RWPE2 (cell line): ENCODE data around the gene P2RY14.

Experiments
- ATAC-seq: fragments of 200-7000 bp; cut with Tn5 transposase; 3 replicates; pipeline ENCODE4 v1.9.1; 2021; ENCODE audit warnings: low read depth
- DNase-seq: peaks from one replicate; pipeline ENCODE4 v3.0.0-alpha.2; 2020; ENCODE audit warnings: low spot score
- H3K27ac ChIP-seq: fragments of 450-650 bp; 2 replicates; pipeline ENCODE4 v1.5.1; 2017; ENCODE audit warnings: mild to moderate bottlenecking; ENCODE audit not compliant: poor library complexity, severe bottlenecking
- H3K27me3 ChIP-seq: fragments of 250-450 bp; sonication (Bioruptor Pico); 2 replicates; pipeline ENCODE4 v1.5.1; 2021; ENCODE audit warnings: mild to moderate bottlenecking, moderate library complexity; ENCODE audit not compliant: insufficient read depth, poor library complexity, severe bottlenecking
- H3K36me3 ChIP-seq: fragments of 250-450 bp; sonication (Bioruptor Pico); 2 replicates; pipeline ENCODE4 v1.5.1; 2020; ENCODE audit warnings: low read depth, mild to moderate bottlenecking, moderate library complexity
- H3K4me1 ChIP-seq: fragments of 250-450 bp; sonication (Bioruptor Pico); 2 replicates; pipeline ENCODE4 v1.5.1; 2021; ENCODE audit warnings: mild to moderate bottlenecking, moderate library complexity; ENCODE audit not compliant: insufficient read depth, poor library complexity, severe bottlenecking
- H3K4me3 ChIP-seq: fragments of 250-450 bp; sonication (Bioruptor Pico); 2 replicates; pipeline ENCODE4 v1.5.1; 2021; ENCODE audit warnings: mild to moderate bottlenecking, moderate library complexity; ENCODE audit not compliant: severe bottlenecking
- H3K9me3 ChIP-seq: fragments of 250-450 bp; sonication (Bioruptor Pico); 2 replicates; pipeline ENCODE4 v1.5.1; 2021; ENCODE audit warnings: mild to moderate bottlenecking, moderate library complexity; ENCODE audit not compliant: severe bottlenecking
- TF ChIP-seq, protein P1 (sequence below): fragments of 450-650 bp; IDR thresholded peaks from one replicate; pipeline ENCODE4 v1.5.1; 2017; ENCODE audit warnings: mild to moderate bottlenecking, moderate library complexity; ENCODE audit not compliant: poor library complexity, severe bottlenecking

P2RY14 gene

DNA sequence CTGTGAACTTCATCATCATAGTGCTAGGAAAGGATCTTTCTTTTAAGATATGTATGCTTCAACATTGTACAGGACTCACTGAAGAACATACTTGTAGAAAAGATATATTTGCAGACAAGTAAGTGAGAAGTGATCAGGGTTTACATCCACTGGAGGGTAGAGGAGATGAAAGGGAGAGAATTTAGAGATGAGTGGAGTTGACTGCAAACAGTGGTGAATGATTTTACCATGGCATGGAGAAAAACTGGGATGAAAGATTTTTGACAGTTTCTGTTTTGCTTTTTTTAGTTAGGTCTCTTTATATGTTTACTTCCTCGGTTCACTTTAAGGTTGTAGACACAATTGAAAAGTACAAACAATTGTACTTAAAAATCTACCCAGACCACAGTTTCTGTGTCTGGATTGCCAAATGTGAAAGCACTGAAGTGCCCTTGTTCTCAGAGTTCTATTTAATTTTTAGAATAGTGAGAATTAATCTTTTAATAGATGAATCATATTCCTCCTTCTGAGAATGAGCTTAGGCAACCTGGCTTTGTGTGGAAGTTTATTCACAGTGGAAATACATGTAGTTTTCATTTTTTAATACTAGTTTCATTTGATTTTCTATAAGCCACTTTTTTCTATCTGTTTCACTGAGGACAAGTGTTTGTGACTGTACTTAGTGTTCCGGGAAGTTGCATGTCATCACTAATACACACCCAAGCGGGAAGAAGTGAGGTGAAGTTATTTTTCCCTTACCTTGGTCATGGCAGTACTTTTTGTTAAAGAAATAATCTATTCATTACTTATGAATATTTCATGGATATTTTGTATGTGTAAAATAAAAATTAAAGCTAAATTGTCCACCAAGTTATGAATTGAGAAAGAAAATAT is 73.6 kb downstream of the P2RY14 start:
- H3K4me3 ChIP-seq = no peak overlapping the region
- H3K27me3 ChIP-seq = no peaks in the 10 kb centered on the region
- TF ChIP-seq, protein P1, sequence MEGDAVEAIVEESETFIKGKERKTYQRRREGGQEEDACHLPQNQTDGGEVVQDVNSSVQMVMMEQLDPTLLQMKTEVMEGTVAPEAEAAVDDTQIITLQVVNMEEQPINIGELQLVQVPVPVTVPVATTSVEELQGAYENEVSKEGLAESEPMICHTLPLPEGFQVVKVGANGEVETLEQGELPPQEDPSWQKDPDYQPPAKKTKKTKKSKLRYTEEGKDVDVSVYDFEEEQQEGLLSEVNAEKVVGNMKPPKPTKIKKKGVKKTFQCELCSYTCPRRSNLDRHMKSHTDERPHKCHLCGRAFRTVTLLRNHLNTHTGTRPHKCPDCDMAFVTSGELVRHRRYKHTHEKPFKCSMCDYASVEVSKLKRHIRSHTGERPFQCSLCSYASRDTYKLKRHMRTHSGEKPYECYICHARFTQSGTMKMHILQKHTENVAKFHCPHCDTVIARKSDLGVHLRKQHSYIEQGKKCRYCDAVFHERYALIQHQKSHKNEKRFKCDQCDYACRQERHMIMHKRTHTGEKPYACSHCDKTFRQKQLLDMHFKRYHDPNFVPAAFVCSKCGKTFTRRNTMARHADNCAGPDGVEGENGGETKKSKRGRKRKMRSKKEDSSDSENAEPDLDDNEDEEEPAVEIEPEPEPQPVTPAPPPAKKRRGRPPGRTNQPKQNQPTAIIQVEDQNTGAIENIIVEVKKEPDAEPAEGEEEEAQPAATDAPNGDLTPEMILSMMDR = no peak
- no peaks in the 10 kb centered on the region for H3K9me3 ChIP-seq
- H3K27ac ChIP-seq = no peak overlapping the region
- peaks cover 8% of the 10 kb centered on the region for H3K4me1 ChIP-seq
- DNase-seq = no peak
- no peak for ATAC-seq
- H3K36me3 ChIP-seq = no peaks in the 10 kb centered on the region

DNA sequence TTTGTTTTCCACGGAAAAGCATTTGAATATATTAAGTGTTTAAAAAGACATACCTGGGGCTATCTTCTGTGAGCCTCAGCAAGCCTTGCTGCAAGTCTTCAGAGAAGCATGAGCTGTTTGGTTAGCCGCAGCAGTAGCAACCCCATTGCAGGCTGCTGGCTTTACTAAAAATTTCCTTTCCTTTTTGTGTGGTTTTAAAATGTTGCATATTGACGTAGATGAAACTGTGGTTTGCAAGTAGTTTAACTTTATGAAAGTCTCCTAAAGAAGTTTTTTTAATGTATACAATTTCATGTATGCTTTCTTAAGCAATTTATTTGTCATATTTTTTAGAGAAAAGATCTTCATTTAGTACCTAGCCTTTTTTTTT is 75.3 kb downstream of the P2RY14 start, which contains the start of gene GPR171:
Gene GPR171, minus strand, starts transcription at position 166 of the 370 bp plus-strand sequence. CDS start 3,830 bp downstream, outside the sequence.
- Histone ChIP-seq H3K4me1 (no peaks in the 10 kb centered on the region), H3K36me3 (no peaks in the 10 kb centered on the region), H3K9me3 (no peaks in the 10 kb centered on the region), H3K4me3 (no peak within 1 kb of the TSS), H3K27me3 (no peaks in the 10 kb centered on the region), H3K27ac (no peak within 1 kb of the TSS)
- no peak for ATAC-seq
- TF ChIP-seq, protein P1 = no peak
- DNase-seq = no peak

DNA sequence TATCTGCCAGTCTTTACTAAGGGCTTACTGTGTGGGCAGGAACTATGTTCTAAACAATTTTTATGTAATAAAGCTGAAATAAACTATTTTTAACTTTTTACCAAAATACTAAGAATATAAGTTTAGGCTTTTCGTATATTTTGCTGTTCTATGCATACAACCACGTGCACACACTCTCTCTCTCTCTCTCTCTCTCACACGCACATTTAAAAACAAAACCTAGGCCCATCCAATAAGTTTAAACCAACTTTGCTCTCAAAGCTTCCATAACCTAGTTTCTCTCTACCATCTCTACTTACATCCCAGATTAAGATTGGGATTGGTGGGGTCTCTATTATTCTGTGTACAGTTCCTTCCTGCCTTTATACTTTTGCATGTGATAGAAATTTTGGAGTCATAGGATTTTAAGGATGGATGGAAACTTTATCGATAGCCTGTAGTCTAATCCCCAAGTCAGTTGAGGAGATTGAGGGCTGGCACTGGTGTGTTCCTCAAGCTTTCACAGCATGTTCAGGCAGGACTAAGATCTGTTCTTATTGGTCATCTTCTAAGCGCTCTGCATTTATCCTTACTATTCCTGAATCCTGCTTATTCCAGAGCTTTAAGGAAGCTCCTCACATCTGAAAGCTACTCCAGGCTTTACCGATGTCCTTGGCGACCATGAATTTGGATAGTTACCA is 77.2 kb downstream of the P2RY14 start:
- no peak overlapping the region for H3K27ac ChIP-seq
- no peak for ATAC-seq
- no peaks in the 10 kb centered on the region for H3K36me3 ChIP-seq
- H3K9me3 ChIP-seq = no peaks in the 10 kb centered on the region
- H3K27me3 ChIP-seq = no peaks in the 10 kb centered on the region
- H3K4me3 ChIP-seq = no peak overlapping the region
- DNase-seq = no peak
- no peaks in the 10 kb centered on the region for H3K4me1 ChIP-seq
- TF ChIP-seq, protein P1 = no peak

DNA sequence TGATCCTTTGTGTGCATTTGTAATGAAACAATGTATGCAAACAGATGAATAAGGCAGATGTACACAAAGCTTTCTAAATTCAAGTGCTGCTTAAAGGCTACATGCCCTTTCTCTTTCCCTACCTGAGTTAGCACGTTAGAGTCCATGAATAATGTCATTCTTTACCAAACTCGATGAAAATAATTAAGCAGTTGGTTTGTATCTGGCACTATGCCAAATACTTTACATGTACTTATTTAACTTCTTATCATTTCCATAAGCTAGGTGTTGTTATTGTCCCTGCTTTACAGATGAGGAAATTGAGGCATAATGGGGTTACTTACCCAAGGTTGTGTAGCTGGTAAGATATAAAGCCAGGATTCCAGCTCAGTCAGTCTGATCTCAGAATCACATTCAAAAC is 77.8 kb downstream of the P2RY14 start:
- DNase-seq = no peak
- H3K4me3 ChIP-seq = no peak overlapping the region
- no peak for ATAC-seq
- H3K4me1 ChIP-seq = no peaks in the 10 kb centered on the region
- no peaks in the 10 kb centered on the region for H3K27me3 ChIP-seq
- TF ChIP-seq, protein P1 = no peak
- no peak overlapping the region for H3K27ac ChIP-seq
- H3K36me3 ChIP-seq = no peaks in the 10 kb centered on the region
- H3K9me3 ChIP-seq = no peaks in the 10 kb centered on the region
